ENCODE data around the gene CIROP.
A peak's percentile ranks its signal among the peaks of the same experiment; 100 is the strongest.

The CIROP gene

DNA sequence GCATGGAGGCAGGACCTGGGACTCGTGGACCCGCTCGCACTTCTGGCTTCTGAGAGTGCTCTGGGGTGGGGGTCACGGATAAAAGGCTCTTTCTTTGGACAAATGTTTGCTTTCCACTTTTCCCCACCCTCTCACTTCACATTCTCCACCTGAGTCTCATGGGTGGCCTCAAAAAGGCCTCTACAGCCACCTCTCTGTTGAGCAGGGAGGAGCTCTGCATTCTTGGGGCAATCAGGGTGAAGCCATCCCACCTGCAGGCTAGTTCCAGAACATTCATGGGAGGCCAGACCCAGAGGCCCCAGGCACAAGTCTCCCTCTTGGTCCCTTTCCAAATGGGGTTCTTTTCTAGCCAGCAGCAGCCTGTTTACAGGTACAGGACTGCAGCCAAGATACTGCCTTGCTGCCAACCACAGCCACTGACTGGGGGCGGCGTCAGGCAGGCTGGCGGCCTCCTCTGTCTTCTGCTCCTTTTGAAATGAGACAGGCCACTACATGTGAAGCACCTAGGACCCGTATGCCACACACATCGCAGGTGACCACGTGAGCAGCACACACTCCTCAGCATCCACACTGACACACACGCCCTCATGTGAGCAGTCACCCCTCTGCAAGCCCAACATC lies 32.5 kb upstream of the CIROP start:
- Histone ChIP-seq H3K9ac (0 out of 22 replicates have a peak overlapping the region, but pooled peaks of 1 of the 11 experiments have one; percentile 4), H3K4me1 (peaks cover 0 to 9% (median 5%) of the 10 kb centered on the region in 10 experiments; a peak in 7 of 20 replicates), H3K4me2 (no peak overlapping the region), H3K9me3 (replicated peaks in 1 of 11) (no peaks in the 10 kb centered on the region), H3K4me3 (no peak overlapping the region), H3K27ac (no peak overlapping the region), H3K27me3 (no peaks in the 10 kb centered on the region), H4K20me1 (no peaks in the 10 kb centered on the region), H3K36me3 (peaks cover 0 to 93% (median 0%) of the 10 kb centered on the region in 11 experiments; a peak in 5 of 22 replicates)
- no peak for TF ChIP-seq Cebpa-rat (IDR thresholded peaks at IDR 0.05)

DNA sequence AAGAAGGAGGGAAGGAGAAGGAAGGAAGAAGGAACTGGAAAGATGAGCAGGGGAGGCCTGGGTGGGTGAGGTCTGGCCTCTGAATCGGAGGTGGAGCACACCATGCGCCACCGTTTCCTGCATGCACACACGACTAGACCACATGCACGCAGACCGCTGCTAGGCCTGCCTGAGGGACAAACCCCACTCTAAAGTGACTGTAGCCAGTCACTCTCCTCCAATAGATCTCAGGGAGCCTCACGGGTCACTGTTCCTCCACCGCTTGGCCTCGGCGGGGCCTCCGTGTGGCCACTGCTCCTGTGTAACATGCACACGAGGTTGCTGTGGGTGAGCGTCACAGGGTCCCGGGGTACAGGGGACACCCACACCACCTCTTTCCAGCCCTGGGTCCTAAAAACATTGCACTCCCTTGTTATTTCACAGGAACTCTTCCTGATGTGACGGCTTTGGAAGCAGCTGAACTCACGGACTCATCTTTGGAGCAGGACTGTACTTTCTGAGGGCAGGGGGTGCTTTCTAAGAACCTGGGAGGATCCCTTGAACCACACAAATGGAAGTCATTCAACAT lies 31.9 kb upstream of the CIROP start:
- no peaks in the 10 kb centered on the region for H4K20me1 ChIP-seq
- peaks cover 0 to 91% (median 0%) of the 10 kb centered on the region in 11 experiments; a peak in 5 of 22 replicates for H3K36me3 ChIP-seq
- H3K4me3 ChIP-seq, result no peak overlapping the region
- no peak overlapping the region for H3K27ac ChIP-seq
- no peaks in the 10 kb centered on the region for H3K27me3 ChIP-seq
- 0 out of 22 replicates have a peak overlapping the region, but pooled peaks of 1 of the 11 experiments have one; percentile 4 for H3K9ac ChIP-seq
- H3K9me3 ChIP-seq (replicated peaks in 1 of 11), result no peaks in the 10 kb centered on the region
- TF ChIP-seq Cebpa-rat (IDR thresholded peaks at IDR 0.05), result no peak
- peaks cover under 1 to 11% (median 6%) of the 10 kb centered on the region in 10 experiments; a peak in 18 of 20 replicates for H3K4me1 ChIP-seq
- no peak overlapping the region for H3K4me2 ChIP-seq

- H3K27me3 ChIP-seq, result no peaks in the 10 kb centered on the region
- peaks cover 0 to 89% (median 0%) of the 10 kb centered on the region in 11 experiments; a peak in 5 of 22 replicates for H3K36me3 ChIP-seq
- H3K4me2 ChIP-seq, result peak overlapping the region in 1 of 11 experiments; percentile 20; a peak in 1 of 22 replicates
- H4K20me1 ChIP-seq, result no peaks in the 10 kb centered on the region
- H3K4me1 ChIP-seq, result peaks cover 34 to 47% (median 40%) of the 10 kb centered on the region in 10 experiments
- H3K4me3 ChIP-seq, result no peak overlapping the region
- no peak overlapping the region for H3K9ac ChIP-seq
- H3K9me3 ChIP-seq (replicated peaks in 1 of 11), result peaks cover 0 to 10% (median 0%) of the 10 kb centered on the region in 11 experiments; a peak in 2 of 22 replicates
- no peak for TF ChIP-seq Cebpa-rat (IDR thresholded peaks at IDR 0.05)
- no peak overlapping the region for H3K27ac ChIP-seq
Measured at GRCh38 chr14:23132970-23133369, 28.2 kb upstream of the CIROP start.

DNA sequence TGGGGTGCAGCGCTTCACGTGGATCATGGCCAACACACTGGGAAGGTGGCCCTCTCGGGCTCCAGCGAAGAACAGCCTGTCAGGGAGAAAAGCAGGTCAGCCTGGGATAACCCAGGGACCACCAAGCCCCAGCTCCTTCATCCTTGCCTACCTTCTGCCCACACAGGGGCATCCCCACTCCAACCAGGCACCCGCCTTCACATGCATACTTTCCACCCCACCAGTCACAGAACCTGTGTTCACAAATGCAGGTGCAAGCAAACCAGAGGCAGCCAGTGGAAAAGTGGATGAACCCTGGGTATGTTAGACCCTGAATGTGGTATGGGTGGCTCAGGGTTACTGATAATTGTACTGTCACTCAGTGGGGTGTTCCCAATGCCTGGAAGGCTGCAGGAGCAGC lies 26.7 kb upstream of the CIROP start:
- H4K20me1 ChIP-seq, result no peaks in the 10 kb centered on the region
- H3K9me3 ChIP-seq (replicated peaks in 1 of 11), result peaks cover 0 to 10% (median 0%) of the 10 kb centered on the region in 11 experiments; a peak in 2 of 22 replicates
- H3K27ac ChIP-seq, result peak overlapping the region in 4 of 11 experiments; percentile 35 to 50 (median 38); a peak in 7 of 22 replicates
- H3K27me3 ChIP-seq, result no peaks in the 10 kb centered on the region
- peaks cover 34 to 48% (median 42%) of the 10 kb centered on the region in 10 experiments for H3K4me1 ChIP-seq
- H3K4me3 ChIP-seq, result no peak overlapping the region
- peak overlapping the region in 3 of 11 experiments; percentile 21 to 40 (median 27); a peak in 3 of 22 replicates for H3K9ac ChIP-seq
- no peak for TF ChIP-seq Cebpa-rat (IDR thresholded peaks at IDR 0.05)
- H3K4me2 ChIP-seq, result peak overlapping the region; percentile 42 to 75 (median 66)
- peaks cover 0 to 89% (median 0%) of the 10 kb centered on the region in 11 experiments; a peak in 5 of 22 replicates for H3K36me3 ChIP-seq

DNA sequence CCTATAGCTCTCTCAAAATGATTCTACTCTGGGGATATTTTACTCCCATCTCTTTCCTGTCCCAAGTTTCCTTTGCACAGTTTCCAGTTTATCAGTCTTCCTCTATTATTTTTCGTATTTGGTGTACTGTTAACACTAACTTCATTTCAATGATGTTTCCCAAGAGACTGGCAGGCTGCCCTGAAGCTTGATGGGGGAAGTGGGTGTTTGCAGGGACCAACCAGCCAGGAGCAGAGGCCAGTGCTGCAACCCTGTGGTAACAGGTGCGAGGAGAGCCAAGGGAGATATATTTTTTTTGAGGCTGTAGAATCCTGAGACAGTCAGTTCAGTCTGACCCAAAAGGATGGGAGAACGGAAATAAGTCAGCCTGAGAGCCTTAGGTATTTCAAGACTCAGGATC lies 26.1 kb upstream of the CIROP start:
- no peak overlapping the region for H3K4me3 ChIP-seq
- no peaks in the 10 kb centered on the region for H4K20me1 ChIP-seq
- H3K9me3 ChIP-seq (replicated peaks in 1 of 11), result peaks cover 0 to 10% (median 0%) of the 10 kb centered on the region in 11 experiments; a peak in 2 of 22 replicates
- H3K4me2 ChIP-seq, result peak overlapping the region; percentile 42 to 75 (median 66)
- peaks cover 34 to 48% (median 42%) of the 10 kb centered on the region in 10 experiments for H3K4me1 ChIP-seq
- H3K27ac ChIP-seq, result peak overlapping the region in 6 of 11 experiments; percentile 5 to 54 (median 38); a peak in 9 of 22 replicates
- peak overlapping the region in 2 of 11 experiments; percentile 21 to 40; a peak in 2 of 22 replicates for H3K9ac ChIP-seq
- H3K36me3 ChIP-seq, result peaks cover 0 to 89% (median 0%) of the 10 kb centered on the region in 11 experiments; a peak in 5 of 22 replicates
- TF ChIP-seq Cebpa-rat (IDR thresholded peaks at IDR 0.05), result 0 out of 22 replicates have a peak, but pooled peaks of 2 of the 11 experiments have one; percentile 16 to 39
- no peaks in the 10 kb centered on the region for H3K27me3 ChIP-seq

DNA sequence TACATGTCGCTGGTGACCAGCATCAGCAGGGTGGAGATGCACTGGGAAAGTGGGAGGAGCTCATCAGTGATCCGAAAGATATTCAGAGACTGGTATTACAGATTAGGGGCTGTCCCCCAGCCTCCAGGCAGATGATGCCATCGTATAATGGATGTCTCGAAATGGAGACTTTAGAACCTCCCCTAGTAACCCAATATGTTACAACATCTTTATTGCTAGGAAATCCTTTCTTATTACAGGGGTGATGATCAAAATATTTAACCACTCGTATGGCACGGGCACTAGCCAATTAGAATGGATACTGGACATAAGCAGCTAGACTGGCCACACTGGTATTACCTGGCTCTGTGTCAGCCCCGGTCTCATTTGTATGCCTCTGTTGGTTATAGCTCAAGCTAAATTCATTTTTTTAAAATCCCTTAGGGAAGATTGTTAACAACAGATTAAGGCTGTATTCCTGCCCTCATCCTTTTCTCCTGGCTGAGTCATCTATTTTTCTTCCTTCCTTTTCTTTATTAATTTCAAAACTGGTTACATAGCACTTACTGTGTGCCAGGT lies 25.0 kb upstream of the CIROP start:
- Histone ChIP-seq H3K9ac (no peak overlapping the region), H3K4me1 (peaks cover 34 to 48% (median 42%) of the 10 kb centered on the region in 10 experiments), H3K4me3 (no peak overlapping the region), H4K20me1 (no peaks in the 10 kb centered on the region), H3K4me2 (peak overlapping the region; percentile 42 to 75 (median 66)), H3K36me3 (peaks cover 0 to 85% (median 0%) of the 10 kb centered on the region in 11 experiments; a peak in 5 of 22 replicates), H3K27me3 (no peaks in the 10 kb centered on the region), H3K27ac (peak overlapping the region in 4 of 11 experiments; percentile 4 to 54 (median 21); a peak in 6 of 22 replicates), H3K9me3 (replicated peaks in 1 of 11) (peaks cover 0 to 10% (median 0%) of the 10 kb centered on the region in 11 experiments; a peak in 2 of 22 replicates)
- no peak for TF ChIP-seq Cebpa-rat (IDR thresholded peaks at IDR 0.05)

GRCh38 chr14:23128969-23129758 lies 24.4 kb upstream of the CIROP start:
- Histone ChIP-seq H3K27ac (no peak overlapping the region), H3K27me3 (no peaks in the 10 kb centered on the region), H4K20me1 (no peaks in the 10 kb centered on the region), H3K4me2 (peak overlapping the region in 8 of 11 experiments; percentile 12 to 75 (median 60); a peak in 16 of 22 replicates), H3K9me3 (replicated peaks in 1 of 11) (peaks cover 0 to 10% (median 0%) of the 10 kb centered on the region in 11 experiments; a peak in 2 of 22 replicates), H3K4me1 (peaks cover 34 to 48% (median 45%) of the 10 kb centered on the region in 10 experiments), H3K36me3 (peaks cover 0 to 78% (median 0%) of the 10 kb centered on the region in 11 experiments; a peak in 5 of 22 replicates), H3K4me3 (no peak overlapping the region), H3K9ac (no peak overlapping the region)
- TF ChIP-seq Cebpa-rat (IDR thresholded peaks at IDR 0.05), result no peak

DNA sequence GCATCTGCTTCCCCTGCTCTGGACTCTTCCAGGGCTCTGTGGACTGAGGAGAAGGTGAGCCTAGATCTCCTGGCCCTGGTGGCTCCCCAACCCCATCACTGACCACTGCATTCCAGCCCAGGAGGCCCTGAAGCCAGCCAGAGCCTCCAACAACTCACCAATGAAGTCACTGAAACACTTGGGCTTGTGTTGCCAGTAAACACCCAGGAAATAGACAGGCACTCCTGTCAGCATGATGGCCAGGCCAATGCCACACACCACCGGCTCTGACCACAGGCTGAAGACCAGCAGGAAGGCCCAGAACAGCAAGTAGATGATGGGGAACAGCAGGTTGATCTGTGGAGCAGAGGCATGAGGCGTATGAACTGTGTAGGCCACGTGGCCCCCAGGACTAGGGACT lies 23.1 kb upstream of the CIROP start:
- H3K4me2 ChIP-seq, result peak overlapping the region; percentile 2 to 69 (median 42); a peak in 19 of 22 replicates
- H3K9me3 ChIP-seq (replicated peaks in 1 of 11), result peaks cover 0 to 10% (median 0%) of the 10 kb centered on the region in 11 experiments; a peak in 2 of 22 replicates
- TF ChIP-seq Cebpa-rat (IDR thresholded peaks at IDR 0.05), result no peak
- peak overlapping the region in 7 of 11 experiments; percentile 16 to 45 (median 34); a peak in 13 of 22 replicates for H3K27ac ChIP-seq
- H3K4me1 ChIP-seq, result peaks cover 34 to 61% (median 45%) of the 10 kb centered on the region in 10 experiments
- H3K4me3 ChIP-seq, result no peak overlapping the region
- no peaks in the 10 kb centered on the region for H4K20me1 ChIP-seq
- peaks cover 0 to 68% (median 0%) of the 10 kb centered on the region in 11 experiments; a peak in 5 of 22 replicates for H3K36me3 ChIP-seq
- H3K27me3 ChIP-seq, result no peaks in the 10 kb centered on the region
- no peak overlapping the region for H3K9ac ChIP-seq

Measured in BLaER1 treated with 17β-estradiol and CSF1 and Interleukin-3, amounts not matched to agents 10 nM and 100 nM (cell line).